Right lobe of liver (tissue), 4 donors: ENCODE results near the gene NOP9.

Experiments
- POLR2A ChIP-seq: fragments of 450-650 bp; IDR thresholded peaks from one replicate; pipeline ENCODE4 v1.6.1; 2017; ENCODE audit warnings: antibody characterized with exemption, mild to moderate bottlenecking
- TF ChIP-seq, protein P1 (sequence below), 4 donors: fragments of 200-600 bp in 3 of 4; fragments of 450-650 bp in 1 of 4; IDR thresholded peaks; one replicate each; pipeline versions ENCODE4 v1.5.1 to v1.8.0; 2016 to 2022; ENCODE audit warnings: antibody characterized with exemption in 4 of 4, mild to moderate bottlenecking in 2 of 4
- donor health status: DM: no; HTN: no; CAD: no.
- donor health status: DM: no; HTN: no; CAD: no.
- donor health status: DM: no; HTN: yes; CAD: no.

DNA sequence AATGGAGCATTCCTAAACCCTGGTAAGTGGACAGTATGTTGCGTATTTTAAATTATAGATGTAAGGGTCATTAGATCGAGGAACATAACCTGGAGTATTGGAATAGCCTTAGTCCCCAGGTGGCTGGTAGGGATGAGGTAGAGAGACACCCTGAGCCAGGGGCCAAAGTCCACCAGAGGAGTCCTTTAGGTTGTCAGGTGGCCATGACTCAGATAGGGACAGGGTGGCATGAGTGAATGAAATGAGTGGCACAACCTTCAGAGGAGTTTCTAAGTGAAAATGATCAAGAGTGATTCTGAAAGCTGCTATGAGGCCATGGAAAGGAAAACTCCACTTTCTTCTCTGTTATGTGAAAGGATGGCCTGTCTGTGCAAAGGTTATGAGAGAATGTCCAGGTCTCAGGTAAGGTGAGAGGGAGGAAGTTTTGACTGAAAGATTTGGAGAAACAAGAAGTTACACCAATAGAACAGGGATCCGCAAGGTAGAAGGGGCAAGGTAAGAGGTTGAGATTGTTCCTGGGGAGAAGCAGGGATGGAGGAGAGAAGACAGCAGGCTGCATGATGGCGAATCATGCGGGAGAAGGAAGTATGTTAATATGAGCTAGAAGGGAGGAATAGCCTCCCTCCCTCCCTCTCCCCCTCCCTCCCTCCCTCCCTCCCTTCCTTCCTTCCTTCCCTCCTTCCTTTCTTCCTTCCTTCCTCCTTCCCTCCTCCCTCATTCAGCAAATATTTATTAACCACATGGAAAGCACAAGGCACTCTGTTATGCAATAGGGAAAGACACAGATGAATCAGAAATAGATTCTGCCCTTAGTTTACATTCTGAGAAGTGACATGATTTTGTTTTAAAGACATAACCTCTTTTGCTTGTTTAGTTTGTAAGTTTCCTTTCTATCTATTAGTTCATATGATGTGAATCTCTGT is 54.2 kb downstream of the NOP9 start:
- TF ChIP-seq, protein P1, sequence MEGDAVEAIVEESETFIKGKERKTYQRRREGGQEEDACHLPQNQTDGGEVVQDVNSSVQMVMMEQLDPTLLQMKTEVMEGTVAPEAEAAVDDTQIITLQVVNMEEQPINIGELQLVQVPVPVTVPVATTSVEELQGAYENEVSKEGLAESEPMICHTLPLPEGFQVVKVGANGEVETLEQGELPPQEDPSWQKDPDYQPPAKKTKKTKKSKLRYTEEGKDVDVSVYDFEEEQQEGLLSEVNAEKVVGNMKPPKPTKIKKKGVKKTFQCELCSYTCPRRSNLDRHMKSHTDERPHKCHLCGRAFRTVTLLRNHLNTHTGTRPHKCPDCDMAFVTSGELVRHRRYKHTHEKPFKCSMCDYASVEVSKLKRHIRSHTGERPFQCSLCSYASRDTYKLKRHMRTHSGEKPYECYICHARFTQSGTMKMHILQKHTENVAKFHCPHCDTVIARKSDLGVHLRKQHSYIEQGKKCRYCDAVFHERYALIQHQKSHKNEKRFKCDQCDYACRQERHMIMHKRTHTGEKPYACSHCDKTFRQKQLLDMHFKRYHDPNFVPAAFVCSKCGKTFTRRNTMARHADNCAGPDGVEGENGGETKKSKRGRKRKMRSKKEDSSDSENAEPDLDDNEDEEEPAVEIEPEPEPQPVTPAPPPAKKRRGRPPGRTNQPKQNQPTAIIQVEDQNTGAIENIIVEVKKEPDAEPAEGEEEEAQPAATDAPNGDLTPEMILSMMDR (IDR thresholded peaks at IDR 0.05), result no peak
- no peak for TF ChIP-seq POLR2A
